Activated CD8-positive, alpha-beta T cell treated with anti-CD3 and anti-CD28 coated beads for 36 hours (primary cell): ENCODE measurements around the gene EHMT1. TPM values are rescaled to one million over a fixed set of nuclear protein-coding genes. Genes with fewer than 3 reads are reported as not detected.

Experiments
- ATAC-seq: fragments of 200-7000 bp; cut with Tn5 transposase; one replicate; pipeline ENCODE4 v1.10.0; 2021; ENCODE audit warnings: mild to moderate bottlenecking, moderate library complexity
- CTCF ChIA-PET: fragments of 350-600 bp; sonication (Branson Sonifier 250); formaldehyde crosslinking; loops from one replicate; lab custom pipeline; 2021; ENCODE audit warnings: antibody characterized with exemption; lab: Charles Lee
- POLR2A ChIA-PET: fragments of 350-600 bp; sonication (Branson Sonifier 250); formaldehyde crosslinking; loops from one replicate; lab custom pipeline; 2021; ENCODE audit warnings: antibody characterized with exemption; lab: Charles Lee
- DNase-seq: peaks from one replicate; pipeline ENCODE4 v3.0.0-alpha.2; 2020
- H3K27ac Mint-ChIP-seq: one replicate; pipeline ENCODE4 v1.8.0; 2021; ENCODE audit warnings: mild to moderate bottlenecking, mixed read lengths
- H3K27me3 Mint-ChIP-seq: one replicate; pipeline ENCODE4 v1.8.0; 2021; ENCODE audit warnings: mixed read lengths
- H3K36me3 Mint-ChIP-seq: one replicate; pipeline ENCODE4 v1.8.0; 2021; ENCODE audit warnings: low read depth, mixed read lengths
- H3K4me1 Mint-ChIP-seq: one replicate; pipeline ENCODE4 v1.8.0; 2021; ENCODE audit warnings: low read depth, mixed read lengths
- H3K4me3 Mint-ChIP-seq: one replicate; pipeline ENCODE4 v1.8.0; 2021; ENCODE audit warnings: mild to moderate bottlenecking, moderate library complexity, mixed read lengths
- H3K9me3 Mint-ChIP-seq: one replicate; pipeline ENCODE4 v1.8.0; 2021; ENCODE audit warnings: mixed read lengths
- CTCF ChIP-seq: fragments of 200-600 bp; IDR thresholded peaks from one replicate; pipeline ENCODE4 v1.8.0; 2022; ENCODE audit warnings: antibody characterized with exemption, mild to moderate bottlenecking
- intact Hi-C: fragments of 100-400 bp; cut with micrococcal nuclease; formaldehyde crosslinking; loops from one replicate; pipeline ENCODE4 v1.10.0; 2022
- total RNA-seq, 2 experiments: library from RNA; stranded (reverse); gene quantifications; one replicate each; pipeline ENCODE4 v1.2.3, GENCODE V29; 2021

Gene EHMT1
- total RNA-seq, 2 experiments from 2014 or later = 62.1 to 67.1 TPM

- peaks cover 40% of the 10 kb centered on the region for H3K4me1 Mint-ChIP-seq
These were observed 55.6 kb downstream of the EHMT1 start for GRCh38 chr9:137674307-137674975.

GRCh38 chr9:137674976-137675320 is 56.1 kb downstream of the EHMT1 start:
- no peak overlapping the region for H3K27ac Mint-ChIP-seq
- no peak overlapping the region for H3K4me3 Mint-ChIP-seq
- intact Hi-C loops = loop anchor here (10.0 kb wide), 1 partner anchor 80 kb away; no protein-coding TSS in a partner anchor
- POLR2A ChIA-PET = no interaction called here
- H3K36me3 Mint-ChIP-seq = peaks cover 12% of the 10 kb centered on the region
- no peaks in the 10 kb centered on the region for H3K27me3 Mint-ChIP-seq
- no peaks in the 10 kb centered on the region for H3K9me3 Mint-ChIP-seq
- ATAC-seq (no peak), DNase-seq (no peak)
- H3K4me1 Mint-ChIP-seq = peaks cover 44% of the 10 kb centered on the region
- CTCF ChIA-PET = interaction anchor here (0.8 to 1.0 kb wide), 3 partner anchors 9 to 20 kb away, joined by 3 read pairs; no protein-coding TSS in a partner anchor
- TF ChIP-seq CTCF = no peak

More at GRCh38 chr9:137674307-137674975, 55.6 kb downstream of the EHMT1 start:
- Mint-ChIP-seq H3K27me3 (no peaks in the 10 kb centered on the region), H3K36me3 (peaks cover 12% of the 10 kb centered on the region), H3K4me3 (no peak overlapping the region), H3K9me3 (no peaks in the 10 kb centered on the region), H3K27ac (no peak overlapping the region)
- no peak for DNase-seq
- ChIA-PET CTCF (interaction anchor here (0.8 to 2.3 kb wide), 4 partner anchors 9 to 90 kb away, joined by 3 to 8 read pairs (median 3); no protein-coding TSS in a partner anchor), POLR2A (no interaction called here)
- ATAC-seq = no peak
- TF ChIP-seq CTCF = no peak
- intact Hi-C loops = loop anchor here (10.0 kb wide), 1 partner anchor 80 kb away; no protein-coding TSS in a partner anchor

- intact Hi-C loops = loop anchor here (10.0 kb wide), 1 partner anchor 78 kb away; no protein-coding TSS in a partner anchor
- DNase-seq = no peak
- ATAC-seq = no peak
These were observed 58.2 kb downstream of the EHMT1 start for GRCh38 chr9:137676998-137677397.

GRCh38 chr9:137678202-137678601 is 59.4 kb downstream of the EHMT1 start:
- Mint-ChIP-seq H3K9me3 (no peaks in the 10 kb centered on the region), H3K4me3 (no peak overlapping the region), H3K27me3 (no peaks in the 10 kb centered on the region), H3K4me1 (peaks cover 39% of the 10 kb centered on the region), H3K27ac (no peak overlapping the region), H3K36me3 (peaks cover 8% of the 10 kb centered on the region)
- TF ChIP-seq CTCF = no peak
- ATAC-seq (no peak), DNase-seq (no peak)
- intact Hi-C loops = loop anchor here (10.0 kb wide), 1 partner anchor 77 kb away; no protein-coding TSS in a partner anchor
- ChIA-PET CTCF (interaction anchor here (1.4 kb wide), 1 partner anchor 49 kb away, joined by 3 read pairs; no protein-coding TSS in a partner anchor), POLR2A (no interaction called here)

More at GRCh38 chr9:137676998-137677397, 58.2 kb downstream of the EHMT1 start:
- ChIA-PET POLR2A (no interaction called here), CTCF (interaction anchor here (1.1 kb wide), 1 partner anchor 18 kb away, joined by 3 read pairs; no protein-coding TSS in a partner anchor)
- Mint-ChIP-seq H3K4me1 (peaks cover 46% of the 10 kb centered on the region), H3K27me3 (no peaks in the 10 kb centered on the region), H3K36me3 (peaks cover 8% of the 10 kb centered on the region), H3K27ac (no peak overlapping the region), H3K4me3 (no peak overlapping the region), H3K9me3 (no peaks in the 10 kb centered on the region)
- TF ChIP-seq CTCF = no peak

- no peak for ATAC-seq
- H3K27me3 Mint-ChIP-seq = no peaks in the 10 kb centered on the region
- TF ChIP-seq CTCF = no peak
- ChIA-PET POLR2A (interaction anchor here (1.2 kb wide), 1 partner anchor 141 kb away, joined by 3 read pairs; no protein-coding TSS in a partner anchor), CTCF (interaction anchor here (1.4 kb wide), 1 partner anchor 50 kb away, joined by 3 read pairs; no protein-coding TSS in a partner anchor)
- H3K9me3 Mint-ChIP-seq = no peaks in the 10 kb centered on the region
- peaks cover 37% of the 10 kb centered on the region for H3K4me1 Mint-ChIP-seq
- H3K4me3 Mint-ChIP-seq = no peak overlapping the region
- no peak overlapping the region for H3K27ac Mint-ChIP-seq
- H3K36me3 Mint-ChIP-seq = peaks cover 8% of the 10 kb centered on the region
- intact Hi-C loops = loop anchor here (10.0 kb wide), 1 partner anchor 76 kb away; no protein-coding TSS in a partner anchor
- DNase-seq = no peak
These were observed 60.4 kb downstream of the EHMT1 start for GRCh38 chr9:137679249-137679648.
